Measurements from ENCODE around the gene TBC1D5. TPM values are rescaled to one million over a fixed set of nuclear protein-coding genes. Genes with fewer than 3 reads are reported as not detected.

Gene TBC1D5
- total and polyA plus RNA-seq, 10 donors = 6.4 to 140 (median 97.1) TPM

DNA sequence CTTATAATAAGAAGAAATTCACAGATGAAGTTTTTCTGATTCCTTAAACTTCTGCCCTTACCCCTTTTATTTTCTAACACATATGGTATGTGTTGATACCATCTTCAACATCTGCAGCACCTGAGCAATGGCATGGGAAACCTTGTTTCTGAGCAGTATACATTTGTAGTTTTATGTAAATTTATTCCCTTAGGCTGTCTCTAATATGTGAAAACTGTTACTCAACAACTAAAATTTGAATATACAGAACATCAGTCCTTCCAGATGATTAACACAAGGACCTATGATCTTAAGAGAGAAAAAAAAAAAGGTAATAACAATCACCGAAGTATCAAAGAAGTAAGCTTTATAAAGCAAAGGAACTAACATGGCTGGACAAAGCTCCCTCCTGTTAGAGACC lies 190.5 kb downstream of the TBC1D5 start:
- no peaks in the 10 kb centered on the region for H3K9me3 ChIP-seq
- H3K27ac ChIP-seq = no peak overlapping the region
- peaks cover 0 to 10% (median 0%) of the 10 kb centered on the region in 6 donors for H3K4me1 ChIP-seq
- WGBS, 5 donors = 93 to 100% (median 97%) methylated on average over 1 of the region's 1 CpG
- no peak for DNase-seq
- H3K4me3 ChIP-seq = no peak overlapping the region
- peaks cover 0 to 19% (median 0%) of the 10 kb centered on the region in 6 donors for H3K36me3 ChIP-seq
- no peaks in the 10 kb centered on the region for H3K27me3 ChIP-seq (replicated peaks in 1 of 7)
- TF ChIP-seq, protein P1, sequence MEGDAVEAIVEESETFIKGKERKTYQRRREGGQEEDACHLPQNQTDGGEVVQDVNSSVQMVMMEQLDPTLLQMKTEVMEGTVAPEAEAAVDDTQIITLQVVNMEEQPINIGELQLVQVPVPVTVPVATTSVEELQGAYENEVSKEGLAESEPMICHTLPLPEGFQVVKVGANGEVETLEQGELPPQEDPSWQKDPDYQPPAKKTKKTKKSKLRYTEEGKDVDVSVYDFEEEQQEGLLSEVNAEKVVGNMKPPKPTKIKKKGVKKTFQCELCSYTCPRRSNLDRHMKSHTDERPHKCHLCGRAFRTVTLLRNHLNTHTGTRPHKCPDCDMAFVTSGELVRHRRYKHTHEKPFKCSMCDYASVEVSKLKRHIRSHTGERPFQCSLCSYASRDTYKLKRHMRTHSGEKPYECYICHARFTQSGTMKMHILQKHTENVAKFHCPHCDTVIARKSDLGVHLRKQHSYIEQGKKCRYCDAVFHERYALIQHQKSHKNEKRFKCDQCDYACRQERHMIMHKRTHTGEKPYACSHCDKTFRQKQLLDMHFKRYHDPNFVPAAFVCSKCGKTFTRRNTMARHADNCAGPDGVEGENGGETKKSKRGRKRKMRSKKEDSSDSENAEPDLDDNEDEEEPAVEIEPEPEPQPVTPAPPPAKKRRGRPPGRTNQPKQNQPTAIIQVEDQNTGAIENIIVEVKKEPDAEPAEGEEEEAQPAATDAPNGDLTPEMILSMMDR (IDR thresholded peaks at IDR 0.05 in 8 of 11, conservative IDR thresholded peaks at IDR 0.05 in 3 of 11) = no peak
- no peak for TF ChIP-seq POLR2AphosphoS5 (IDR thresholded peaks at IDR 0.05)
- TF ChIP-seq POLR2A (IDR thresholded peaks at IDR 0.05) = no peak
- intact Hi-C loops (cut with DNase I; ENCODE audit: low total_unique reads) = no loop called here

DNA sequence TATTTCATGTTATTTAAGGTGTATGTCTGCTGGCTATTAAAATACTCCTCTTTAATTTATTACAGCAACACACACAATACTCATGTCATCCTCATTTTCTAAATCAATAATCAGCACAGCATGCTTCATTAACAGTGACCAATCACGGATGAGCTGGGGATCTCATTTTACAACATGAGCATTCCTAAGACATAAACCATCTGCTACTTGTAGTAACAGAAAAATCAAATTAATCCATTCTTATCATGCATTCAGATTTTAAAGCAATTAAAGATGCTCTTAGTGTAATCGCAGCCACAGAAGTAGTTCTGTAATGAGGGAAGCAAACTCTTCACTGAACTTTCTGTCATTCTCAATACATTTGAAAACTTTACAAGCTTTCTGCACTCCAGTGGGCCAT lies 191.1 kb downstream of the TBC1D5 start:
- Histone ChIP-seq H3K27ac (no peak overlapping the region), H3K9me3 (no peaks in the 10 kb centered on the region), H3K27me3 (replicated peaks in 1 of 7) (no peaks in the 10 kb centered on the region), H3K4me3 (no peak overlapping the region), H3K36me3 (peaks cover 0 to 19% (median 0%) of the 10 kb centered on the region in 6 donors), H3K4me1 (peaks cover 0 to 10% (median 0%) of the 10 kb centered on the region in 6 donors)
- 76 to 89% (median 84%) methylated on average over 2 of the region's 2 CpGs for WGBS, 5 donors
- TF ChIP-seq POLR2AphosphoS5 (IDR thresholded peaks at IDR 0.05) (no peak), POLR2A (IDR thresholded peaks at IDR 0.05) (no peak)
- TF ChIP-seq, protein P1 (IDR thresholded peaks at IDR 0.05 in 8 of 11, conservative IDR thresholded peaks at IDR 0.05 in 3 of 11) = no peak
- intact Hi-C loops (cut with DNase I; ENCODE audit: low total_unique reads) = no loop called here
- DNase-seq = no peak

DNA sequence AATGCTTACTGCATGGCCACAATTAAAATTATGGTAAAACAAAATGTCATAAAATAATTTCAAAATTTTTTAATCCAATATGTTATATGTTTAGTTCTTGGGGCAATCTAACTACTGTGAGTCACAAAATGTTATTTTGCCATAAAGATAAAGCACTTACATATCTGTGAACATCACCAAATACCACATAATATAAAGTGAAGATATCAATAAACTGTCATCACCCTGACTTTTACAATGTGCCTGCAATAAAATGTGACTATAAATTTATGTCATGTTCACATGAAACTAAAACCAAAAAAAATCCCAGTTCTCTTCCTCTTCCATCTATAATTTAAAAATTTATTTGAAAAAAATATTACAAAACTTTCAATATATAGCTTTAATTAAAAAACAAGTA lies 191.8 kb downstream of the TBC1D5 start:
- Histone ChIP-seq H3K4me1 (peaks cover 0 to 10% (median 0%) of the 10 kb centered on the region in 6 donors), H3K4me3 (no peak overlapping the region), H3K27ac (no peak overlapping the region), H3K27me3 (replicated peaks in 1 of 7) (no peaks in the 10 kb centered on the region), H3K9me3 (no peaks in the 10 kb centered on the region), H3K36me3 (peaks cover 0 to 16% (median 0%) of the 10 kb centered on the region in 6 donors)
- intact Hi-C loops (cut with DNase I; ENCODE audit: low total_unique reads) = no loop called here
- DNase-seq = no peak
- TF ChIP-seq POLR2AphosphoS5 (IDR thresholded peaks at IDR 0.05) (no peak), POLR2A (IDR thresholded peaks at IDR 0.05) (no peak)
- TF ChIP-seq, protein P1 (IDR thresholded peaks at IDR 0.05 in 8 of 11, conservative IDR thresholded peaks at IDR 0.05 in 3 of 11) = no peak

DNA sequence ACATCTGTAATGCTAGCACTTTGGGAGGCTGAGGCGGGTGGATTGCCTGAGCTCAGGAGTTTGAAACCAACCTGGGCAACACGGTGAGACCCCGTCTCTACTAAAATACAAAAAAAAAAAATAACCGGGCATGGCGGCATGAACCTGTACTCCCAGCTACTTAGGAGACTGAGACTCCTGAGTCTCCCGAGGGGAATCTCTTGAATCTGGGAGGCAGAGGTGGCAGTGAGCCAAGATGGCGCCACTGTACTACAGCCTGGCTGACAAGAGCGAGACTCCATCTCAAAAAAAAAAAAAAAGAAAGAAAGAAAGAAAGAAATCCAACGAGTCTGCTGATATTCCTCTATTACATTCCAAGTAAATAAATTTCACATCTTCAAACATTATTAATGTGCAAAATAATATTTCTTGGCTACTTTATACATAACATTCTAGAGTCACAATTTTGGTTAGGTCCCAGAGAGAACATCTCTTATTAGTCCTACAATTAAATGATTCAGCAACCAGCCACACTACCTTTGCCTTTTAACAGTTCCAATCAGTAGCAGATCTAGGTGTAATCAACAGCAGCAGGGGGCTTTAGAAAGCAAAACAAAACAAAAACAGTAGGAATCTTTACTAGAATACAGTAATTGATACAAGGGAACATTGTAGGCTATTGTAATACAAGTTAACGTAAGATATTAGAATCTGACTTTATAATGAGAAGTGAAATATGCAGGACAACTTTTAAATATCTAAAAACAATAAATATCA lies 195.8 kb downstream of the TBC1D5 start:
- intact Hi-C loops (cut with DNase I; ENCODE audit: low total_unique reads) = no loop called here
- no peaks in the 10 kb centered on the region for H3K27me3 ChIP-seq (replicated peaks in 1 of 7)
- 93 to 99% (median 95%) methylated on average over 10 of the region's 10 CpGs for WGBS, 5 donors
- DNase-seq = no peak
- peaks cover 0 to 7% (median 0%) of the 10 kb centered on the region in 6 donors for H3K4me1 ChIP-seq
- TF ChIP-seq POLR2A (IDR thresholded peaks at IDR 0.05) (no peak), POLR2AphosphoS5 (IDR thresholded peaks at IDR 0.05) (no peak)
- TF ChIP-seq, protein P1 (IDR thresholded peaks at IDR 0.05 in 8 of 11, conservative IDR thresholded peaks at IDR 0.05 in 3 of 11) = no peak
- peaks cover 0 to 4% (median 0%) of the 10 kb centered on the region in 8 donors for H3K9me3 ChIP-seq
- H3K27ac ChIP-seq = no peak overlapping the region
- peaks cover 0 to 27% (median 7%) of the 10 kb centered on the region in 6 donors for H3K36me3 ChIP-seq
- H3K4me3 ChIP-seq = no peak overlapping the region
